ENCODE data around the gene LGALS12. TPM values are rescaled to one million over a fixed set of nuclear protein-coding genes. Genes with fewer than 3 reads are reported as not detected.

The LGALS12 gene
- total RNA-seq, 1 donor from 2014 or later, result not detected

DNA sequence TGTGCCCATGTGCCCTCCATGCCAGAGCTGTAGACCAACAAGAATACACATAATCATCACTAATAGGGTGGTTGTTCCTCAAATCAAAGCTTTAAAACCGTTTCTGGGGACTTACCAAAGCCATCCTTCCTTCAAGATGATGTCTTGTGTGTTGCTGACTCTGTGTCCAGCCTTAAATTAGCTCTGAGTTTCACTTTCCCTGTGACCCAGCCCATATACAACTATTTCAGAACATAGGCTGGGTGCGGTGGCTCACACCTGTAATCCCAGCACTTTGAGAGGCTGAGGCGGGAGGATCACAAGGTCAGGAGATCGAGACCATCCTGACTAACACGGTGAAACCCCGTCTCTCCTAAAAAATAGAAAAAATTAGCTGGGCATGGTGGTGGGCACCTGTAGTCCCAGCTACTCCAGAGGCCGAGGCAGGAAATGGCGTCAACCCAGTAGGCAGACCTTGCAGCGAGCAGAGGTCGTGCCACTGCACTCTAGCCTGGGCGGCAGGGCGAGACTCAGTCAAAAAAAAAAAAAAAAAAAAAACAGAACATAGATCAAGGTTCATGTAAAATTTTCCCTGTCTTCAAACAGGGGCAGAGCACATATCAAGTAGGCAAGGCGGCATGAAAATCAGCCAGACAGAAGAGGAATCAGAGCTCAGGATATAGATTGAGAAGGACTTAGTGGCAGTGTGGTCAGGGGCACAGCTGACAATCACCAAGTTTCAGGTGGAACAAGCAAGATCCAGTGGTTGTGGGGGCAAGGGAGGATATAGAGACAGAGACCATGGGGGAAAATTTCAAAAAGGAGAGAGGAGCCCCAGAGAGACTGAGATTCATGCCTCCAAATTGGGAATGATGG lies 57.5 kb downstream of the LGALS12 start, which contains the start of gene PLAAT2:
Gene PLAAT2 (minus strand): TSS at position 179 of the 855 bp plus-strand sequence. CDS start 55 bp downstream, at position 124.
- no peak for TF ChIP-seq CTCF (IDR thresholded peaks at IDR 0.05; ENCODE audit: partially characterized antibody, unreplicated experiment)

GRCh38 chr11:63564056-63564774 lies 58.3 kb downstream of the LGALS12 start:
- no peak for TF ChIP-seq CTCF (IDR thresholded peaks at IDR 0.05; ENCODE audit: partially characterized antibody, unreplicated experiment)
- H3K27ac Mint-ChIP-seq (ENCODE audit: unreplicated experiment), result no peak overlapping the region
- DNase-seq, result no peak

More for the DNA sequence above, 57.5 kb downstream of the LGALS12 start, which contains the start of gene PLAAT2:
- peaks cover 9% of the 10 kb centered on the region for H3K27me3 Mint-ChIP-seq (ENCODE audit: unreplicated experiment)
- peaks cover 4% of the 10 kb centered on the region for H3K36me3 Mint-ChIP-seq (ENCODE audit: unreplicated experiment)
- no peak within 1 kb of the TSS for H3K4me3 Mint-ChIP-seq (ENCODE audit: unreplicated experiment)
- DNase-seq, result no peak
- peaks cover 5% of the 10 kb centered on the region for H3K4me1 Mint-ChIP-seq (ENCODE audit: low read depth, unreplicated experiment)
- H3K27ac Mint-ChIP-seq (ENCODE audit: unreplicated experiment), result no peak within 1 kb of the TSS
- peaks cover 2% of the 10 kb centered on the region for H3K9me3 Mint-ChIP-seq (ENCODE audit: unreplicated experiment)

GRCh38 chr11:63564784-63565350 lies 59.0 kb downstream of the LGALS12 start:
- H3K36me3 Mint-ChIP-seq (ENCODE audit: unreplicated experiment), result peaks cover 4% of the 10 kb centered on the region
- no peak overlapping the region for H3K27ac Mint-ChIP-seq (ENCODE audit: unreplicated experiment)
- H3K27me3 Mint-ChIP-seq (ENCODE audit: unreplicated experiment), result peaks cover 9% of the 10 kb centered on the region
- H3K9me3 Mint-ChIP-seq (ENCODE audit: unreplicated experiment), result peaks cover 2% of the 10 kb centered on the region
- DNase-seq, result no peak
- H3K4me1 Mint-ChIP-seq (ENCODE audit: low read depth, unreplicated experiment), result peaks cover 5% of the 10 kb centered on the region
- no peak overlapping the region for H3K4me3 Mint-ChIP-seq (ENCODE audit: unreplicated experiment)
- no peak for TF ChIP-seq CTCF (IDR thresholded peaks at IDR 0.05; ENCODE audit: partially characterized antibody, unreplicated experiment)

More at GRCh38 chr11:63564056-63564774, 58.3 kb downstream of the LGALS12 start:
- H3K4me3 Mint-ChIP-seq (ENCODE audit: unreplicated experiment), result no peak overlapping the region
- H3K9me3 Mint-ChIP-seq (ENCODE audit: unreplicated experiment), result peaks cover 2% of the 10 kb centered on the region
- peaks cover 5% of the 10 kb centered on the region for H3K4me1 Mint-ChIP-seq (ENCODE audit: low read depth, unreplicated experiment)
- peaks cover 4% of the 10 kb centered on the region for H3K36me3 Mint-ChIP-seq (ENCODE audit: unreplicated experiment)
- H3K27me3 Mint-ChIP-seq (ENCODE audit: unreplicated experiment), result peaks cover 9% of the 10 kb centered on the region

Other genes with a start within 250 kb of the LGALS12 start
- not detected for gene SLC22A9, start 136.3 kb upstream of the LGALS12 start, total RNA-seq (ENCODE audit: unreplicated experiment)
- 11.2 TPM for gene PLAAT5, start 14.9 kb upstream of the LGALS12 start, total RNA-seq (ENCODE audit: unreplicated experiment)
- not detected for gene PLAAT4, start 30.7 kb downstream of the LGALS12 start, total RNA-seq (ENCODE audit: unreplicated experiment)
- gene PLAAT2, start 57.3 kb downstream of the LGALS12 start, total RNA-seq (ENCODE audit: unreplicated experiment), result not detected
- gene PLAAT3, start 108.3 kb downstream of the LGALS12 start, total RNA-seq (ENCODE audit: unreplicated experiment), result 43.6 TPM
- 9.4 TPM for gene ATL3, start 165.3 kb downstream of the LGALS12 start, total RNA-seq (ENCODE audit: unreplicated experiment)
- gene RTN3, start 175.4 kb downstream of the LGALS12 start, total RNA-seq (ENCODE audit: unreplicated experiment), result 338 TPM

All from glutamatergic neuron (in vitro differentiated cells).